ENCODE measurements around the gene ITGA2B. TPM values are rescaled to one million over a fixed set of nuclear protein-coding genes. Genes with fewer than 3 reads are reported as not detected.

ITGA2B gene
- 0.06 TPM in 1 of 3 replicates, not detected in the others for polyA plus RNA-seq
- not detected for polyA plus RNA-seq (2011; ENCODE audit: low read depth)
- polyA plus RNA-seq (2011; cell fraction: cytosol; rRNA removed): not detected in 2 replicates
- 0.09 and 0.11 TPM in 2 replicates for polyA plus RNA-seq (2011; cell fraction: nucleus; rRNA removed)
- polyA plus RNA-seq (2012; ENCODE audit: low replicate concordance): 0.07 TPM in 1 of 2 replicates, not detected in the other
- not detected in 3 replicates for polyA minus RNA-seq
- not detected for polyA minus RNA-seq (2011; cell fraction: cytosol; rRNA and poly(A)+ RNA removed)
- polyA minus RNA-seq (2011; cell fraction: nucleus; rRNA and poly(A)+ RNA removed): 0.54 TPM in 1 of 2 replicates, not detected in the other

DNA sequence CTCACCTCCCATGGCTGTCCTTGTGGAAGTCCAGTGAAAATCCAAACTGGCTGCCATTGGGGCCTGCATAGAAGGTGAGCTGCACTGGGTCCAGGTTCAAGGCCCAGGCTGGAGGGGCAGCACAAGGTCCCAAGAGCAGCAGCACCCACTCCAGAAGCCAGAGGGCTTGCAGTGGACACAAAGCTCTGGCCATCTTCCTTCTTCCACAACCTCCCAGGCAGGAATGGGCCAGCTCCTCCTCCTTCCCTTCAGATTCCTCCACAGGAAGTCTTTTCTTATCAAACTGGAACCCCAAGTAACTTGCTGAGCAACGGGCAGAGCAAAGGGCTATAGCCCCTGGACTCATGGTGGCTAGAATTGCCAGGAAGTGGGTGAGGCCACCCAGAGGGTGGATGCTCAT lies at the start of gene ITGA2B:
ITGA2B (minus strand) TSS at position 369 of the 400 bp plus-strand sequence; CDS start at position 193, 176 bp downstream.
- Histone ChIP-seq H3K27me3 (ENCODE audit: control insufficient read depth, extremely low read depth, insufficient read depth, low read length) (peaks cover 14% of the 10 kb centered on the region), H3K4me1 (ENCODE audit: control insufficient read depth, extremely low read depth, insufficient read depth, low read length) (peaks cover 9% of the 10 kb centered on the region), H3K4me3 (ENCODE audit: control insufficient read depth in 2 of 3, extremely low read depth in 1 of 3, insufficient read depth in 2 of 3, low read depth in 1 of 3, low read length in 3 of 3) (no peak within 1 kb of the TSS), H4K20me1 (ENCODE audit: control insufficient read depth, extremely low read depth, insufficient read depth, low read length) (no peaks in the 10 kb centered on the region), H3K36me3 (ENCODE audit: control insufficient read depth in 2 of 2, extremely low read depth in 1 of 2, insufficient read depth in 2 of 2, low read length in 2 of 2) (no peaks in the 10 kb centered on the region), H3K4me2 (ENCODE audit: control insufficient read depth, extremely low read depth, insufficient read depth, low read depth, low read length) (no peak within 1 kb of the TSS), H3K9me3 (ENCODE audit: control insufficient read depth, low read depth, low read length) (no peaks in the 10 kb centered on the region), H3K79me2 (ENCODE audit: control insufficient read depth, insufficient read depth, low read length) (no peaks in the 10 kb centered on the region), H3K9me1 (ENCODE audit: control insufficient read depth, extremely low read depth, insufficient read depth, low read length) (no peaks in the 10 kb centered on the region), H3K27ac (ENCODE audit: control insufficient read depth, insufficient read depth, low read length) (no peak within 1 kb of the TSS), H2AFZ (ENCODE audit: control insufficient read depth, low read length) (no peak within 1 kb of the TSS), H3K9ac (ENCODE audit: control insufficient read depth, extremely low read depth, insufficient read depth, low read length) (no peak within 1 kb of the TSS)
- TF ChIP-seq, protein P1, sequence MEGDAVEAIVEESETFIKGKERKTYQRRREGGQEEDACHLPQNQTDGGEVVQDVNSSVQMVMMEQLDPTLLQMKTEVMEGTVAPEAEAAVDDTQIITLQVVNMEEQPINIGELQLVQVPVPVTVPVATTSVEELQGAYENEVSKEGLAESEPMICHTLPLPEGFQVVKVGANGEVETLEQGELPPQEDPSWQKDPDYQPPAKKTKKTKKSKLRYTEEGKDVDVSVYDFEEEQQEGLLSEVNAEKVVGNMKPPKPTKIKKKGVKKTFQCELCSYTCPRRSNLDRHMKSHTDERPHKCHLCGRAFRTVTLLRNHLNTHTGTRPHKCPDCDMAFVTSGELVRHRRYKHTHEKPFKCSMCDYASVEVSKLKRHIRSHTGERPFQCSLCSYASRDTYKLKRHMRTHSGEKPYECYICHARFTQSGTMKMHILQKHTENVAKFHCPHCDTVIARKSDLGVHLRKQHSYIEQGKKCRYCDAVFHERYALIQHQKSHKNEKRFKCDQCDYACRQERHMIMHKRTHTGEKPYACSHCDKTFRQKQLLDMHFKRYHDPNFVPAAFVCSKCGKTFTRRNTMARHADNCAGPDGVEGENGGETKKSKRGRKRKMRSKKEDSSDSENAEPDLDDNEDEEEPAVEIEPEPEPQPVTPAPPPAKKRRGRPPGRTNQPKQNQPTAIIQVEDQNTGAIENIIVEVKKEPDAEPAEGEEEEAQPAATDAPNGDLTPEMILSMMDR (optimal IDR thresholded peaks at IDR 0.05 in 1 of 3, IDR thresholded peaks at IDR 0.05 in 1 of 3, conservative IDR thresholded peaks at IDR 0.05 in 1 of 3; ENCODE audit: extremely low read depth in 1 of 3, insufficient read depth in 2 of 3, low read length in 3 of 3): no peak
- TF ChIP-seq EZH2 (IDR thresholded peaks at IDR 0.05; ENCODE audit: low read length): no peak
- dilution Hi-C loops (cut with MboI; ENCODE audit: extremely low pct_ligation_motif_present, low sequenced_read_pairs): no loop called here
- FAIRE-seq: no peak
- no peak for DNase-seq (ENCODE audit: low read depth, low spot score)

DNA sequence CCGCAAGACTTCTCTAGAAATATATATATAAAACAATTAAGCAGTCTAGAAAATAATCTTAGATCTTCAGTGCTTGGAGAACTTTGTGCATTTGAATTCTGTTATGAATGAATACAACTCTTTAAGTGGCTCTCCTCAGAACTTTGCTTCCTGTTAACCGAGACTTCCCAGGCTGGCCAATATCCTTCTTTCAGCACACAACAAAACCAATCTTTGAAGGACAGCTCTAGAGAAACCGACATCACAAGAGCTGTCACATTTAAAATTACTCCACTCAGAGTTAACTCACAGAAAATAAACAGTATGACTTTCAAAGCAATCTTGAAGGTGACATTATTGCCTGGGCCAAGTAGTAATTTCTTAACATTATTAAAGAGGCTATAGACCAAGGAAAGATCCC lies 49.7 kb upstream of the ITGA2B start:
- no peak for TF ChIP-seq EZH2 (IDR thresholded peaks at IDR 0.05; ENCODE audit: low read length)
- TF ChIP-seq, protein P1 (optimal IDR thresholded peaks at IDR 0.05 in 1 of 3, IDR thresholded peaks at IDR 0.05 in 1 of 3, conservative IDR thresholded peaks at IDR 0.05 in 1 of 3; ENCODE audit: extremely low read depth in 1 of 3, insufficient read depth in 2 of 3, low read length in 3 of 3): no peak
- Histone ChIP-seq H3K27me3 (ENCODE audit: control insufficient read depth, extremely low read depth, insufficient read depth, low read length) (no peaks in the 10 kb centered on the region), H3K4me2 (ENCODE audit: control insufficient read depth, extremely low read depth, insufficient read depth, low read depth, low read length) (no peak overlapping the region), H3K27ac (ENCODE audit: control insufficient read depth, insufficient read depth, low read length) (no peak overlapping the region), H3K4me1 (ENCODE audit: control insufficient read depth, extremely low read depth, insufficient read depth, low read length) (peaks cover 2% of the 10 kb centered on the region), H3K36me3 (ENCODE audit: control insufficient read depth in 2 of 2, extremely low read depth in 1 of 2, insufficient read depth in 2 of 2, low read length in 2 of 2) (peaks cover 0 to 7% of the 10 kb centered on the region in 2 experiments), H3K9me3 (ENCODE audit: control insufficient read depth, low read depth, low read length) (no peaks in the 10 kb centered on the region), H3K79me2 (ENCODE audit: control insufficient read depth, insufficient read depth, low read length) (peaks cover 25% of the 10 kb centered on the region), H3K4me3 (ENCODE audit: control insufficient read depth in 2 of 3, extremely low read depth in 1 of 3, insufficient read depth in 2 of 3, low read depth in 1 of 3, low read length in 3 of 3) (no peak overlapping the region), H4K20me1 (ENCODE audit: control insufficient read depth, extremely low read depth, insufficient read depth, low read length) (no peaks in the 10 kb centered on the region), H3K9me1 (ENCODE audit: control insufficient read depth, extremely low read depth, insufficient read depth, low read length) (no peaks in the 10 kb centered on the region), H2AFZ (ENCODE audit: control insufficient read depth, low read length) (no peak overlapping the region), H3K9ac (ENCODE audit: control insufficient read depth, extremely low read depth, insufficient read depth, low read length) (no peak overlapping the region)
- dilution Hi-C loops (cut with MboI; ENCODE audit: extremely low pct_ligation_motif_present, low sequenced_read_pairs): no loop called here
- FAIRE-seq (no peak), DNase-seq (ENCODE audit: low read depth, low spot score) (no peak)
